ENCODE data around the gene EIF2B4. TPM values are rescaled to one million over a fixed set of nuclear protein-coding genes. Genes with fewer than 3 reads are reported as not detected.

The EIF2B4 gene
- total RNA-seq, 1 experiment from 2014 or later: 50.1 TPM

DNA sequence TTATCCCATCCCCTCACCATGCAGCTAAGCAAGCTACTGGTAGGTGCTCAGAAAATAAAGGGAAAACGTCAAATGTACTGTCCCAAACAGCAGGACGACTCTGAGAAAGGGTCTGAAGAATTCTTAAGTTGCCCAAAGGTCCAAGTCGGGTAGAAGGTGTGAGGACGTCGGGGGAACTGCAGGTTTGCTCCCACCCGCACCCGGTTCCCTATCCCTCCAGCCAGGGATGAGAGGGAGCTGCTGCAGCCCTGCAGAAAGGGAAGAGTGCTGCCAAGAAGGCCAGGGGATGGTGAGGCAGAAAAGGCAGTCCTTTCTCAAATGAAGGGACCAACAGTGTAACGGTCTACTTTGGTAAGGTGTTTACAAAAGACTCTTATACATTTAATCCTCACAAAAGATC is 55.0 kb downstream of the EIF2B4 start:
- H3K27me3 Mint-ChIP-seq (ENCODE audit: insufficient read depth, unreplicated experiment): no peaks in the 10 kb centered on the region
- intact Hi-C loops (cut with micrococcal nuclease): no loop called here
- DNase-seq (ENCODE audit: unreplicated experiment): no peak

DNA sequence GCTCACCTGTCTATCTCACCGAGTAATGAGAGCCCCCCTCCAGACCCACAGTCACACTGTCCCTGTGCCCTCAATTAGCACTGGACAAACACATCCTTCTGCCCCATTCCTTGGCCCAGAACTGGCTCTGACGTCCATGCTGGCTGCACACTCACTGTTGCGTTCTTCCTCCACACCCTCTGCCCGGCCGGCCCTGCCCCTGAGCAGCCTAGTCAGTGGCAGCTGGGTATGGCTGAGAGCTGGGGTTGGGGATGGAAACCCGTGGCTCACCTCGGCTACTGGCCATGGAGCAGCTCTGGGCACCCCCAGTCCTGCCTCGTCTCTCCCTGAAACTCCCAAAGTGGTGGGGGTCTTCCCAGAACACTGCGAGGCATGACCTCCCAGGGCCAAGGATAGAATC is 55.4 kb downstream of the EIF2B4 start:
- Mint-ChIP-seq H3K27ac (ENCODE audit: low read depth, unreplicated experiment) (no peak overlapping the region), H3K27me3 (ENCODE audit: insufficient read depth, unreplicated experiment) (no peaks in the 10 kb centered on the region), H3K4me3 (ENCODE audit: unreplicated experiment) (no peak overlapping the region), H3K9me3 (ENCODE audit: unreplicated experiment) (no peaks in the 10 kb centered on the region), H3K36me3 (ENCODE audit: insufficient read depth, unreplicated experiment) (peaks cover 31% of the 10 kb centered on the region), H3K4me1 (ENCODE audit: insufficient read depth, unreplicated experiment) (no peaks in the 10 kb centered on the region)
- intact Hi-C loops (cut with micrococcal nuclease): no loop called here
- BruUV-seq (replicated peaks): no TSS peak
- TF ChIP-seq, protein P1, sequence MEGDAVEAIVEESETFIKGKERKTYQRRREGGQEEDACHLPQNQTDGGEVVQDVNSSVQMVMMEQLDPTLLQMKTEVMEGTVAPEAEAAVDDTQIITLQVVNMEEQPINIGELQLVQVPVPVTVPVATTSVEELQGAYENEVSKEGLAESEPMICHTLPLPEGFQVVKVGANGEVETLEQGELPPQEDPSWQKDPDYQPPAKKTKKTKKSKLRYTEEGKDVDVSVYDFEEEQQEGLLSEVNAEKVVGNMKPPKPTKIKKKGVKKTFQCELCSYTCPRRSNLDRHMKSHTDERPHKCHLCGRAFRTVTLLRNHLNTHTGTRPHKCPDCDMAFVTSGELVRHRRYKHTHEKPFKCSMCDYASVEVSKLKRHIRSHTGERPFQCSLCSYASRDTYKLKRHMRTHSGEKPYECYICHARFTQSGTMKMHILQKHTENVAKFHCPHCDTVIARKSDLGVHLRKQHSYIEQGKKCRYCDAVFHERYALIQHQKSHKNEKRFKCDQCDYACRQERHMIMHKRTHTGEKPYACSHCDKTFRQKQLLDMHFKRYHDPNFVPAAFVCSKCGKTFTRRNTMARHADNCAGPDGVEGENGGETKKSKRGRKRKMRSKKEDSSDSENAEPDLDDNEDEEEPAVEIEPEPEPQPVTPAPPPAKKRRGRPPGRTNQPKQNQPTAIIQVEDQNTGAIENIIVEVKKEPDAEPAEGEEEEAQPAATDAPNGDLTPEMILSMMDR (IDR thresholded peaks at IDR 0.05; ENCODE audit: unreplicated experiment): no peak
- ChIA-PET CTCF (interaction anchor here (0.6 to 3.1 kb wide), 3 partner anchors 9 to 229 kb away, joined by 3 to 17 read pairs (median 3); no protein-coding TSS in a partner anchor), POLR2A (no interaction called here)
- no peak for DNase-seq (ENCODE audit: unreplicated experiment)

More for the DNA sequence above, 55.0 kb downstream of the EIF2B4 start:
- peaks cover 30% of the 10 kb centered on the region for H3K36me3 Mint-ChIP-seq (ENCODE audit: insufficient read depth, unreplicated experiment)
- H3K9me3 Mint-ChIP-seq (ENCODE audit: unreplicated experiment): no peaks in the 10 kb centered on the region
- TF ChIP-seq, protein P1 (IDR thresholded peaks at IDR 0.05; ENCODE audit: unreplicated experiment): no peak
- no peak overlapping the region for H3K4me3 Mint-ChIP-seq (ENCODE audit: unreplicated experiment)
- H3K4me1 Mint-ChIP-seq (ENCODE audit: insufficient read depth, unreplicated experiment): no peaks in the 10 kb centered on the region
- ChIA-PET POLR2A (no interaction called here), CTCF (interaction anchor here (1.2 to 3.1 kb wide), 2 partner anchors 9 to 12 kb away, joined by 3 to 17 read pairs; no protein-coding TSS in a partner anchor)
- H3K27ac Mint-ChIP-seq (ENCODE audit: low read depth, unreplicated experiment): no peak overlapping the region
- no TSS peak for BruUV-seq (replicated peaks)

Other genes starting within 250 kb of the EIF2B4 start
- not detected in 2 replicates for gene ABHD1, start 246.5 kb downstream of the EIF2B4 start, total RNA-seq (2022)
- gene PREB, start 235.7 kb downstream of the EIF2B4 start, total RNA-seq (2022): 55.1 and 68.5 TPM in 2 replicates
- gene PRR30, start 230.9 kb downstream of the EIF2B4 start, total RNA-seq (2022): not detected in 2 replicates
- gene TCF23, start 221.3 kb downstream of the EIF2B4 start, total RNA-seq (2022): not detected in 2 replicates
- gene ATRAID, start 158.3 kb downstream of the EIF2B4 start, total RNA-seq (2022): 115 and 122 TPM in 2 replicates
- 25.9 and 26.9 TPM in 2 replicates for gene SLC5A6, start 158.1 kb downstream of the EIF2B4 start, total RNA-seq (2022)
- gene CAD, start 153.0 kb downstream of the EIF2B4 start, total RNA-seq (2022): 59.5 and 66.5 TPM in 2 replicates
- not detected in 2 replicates for gene SLC30A3, start 107.3 kb downstream of the EIF2B4 start, total RNA-seq (2022)
- gene DNAJC5G, start 94.9 kb downstream of the EIF2B4 start, total RNA-seq (2022): not detected in 2 replicates
- not detected in 2 replicates for gene TRIM54, start 87.9 kb downstream of the EIF2B4 start, total RNA-seq (2022)
- 7.9 and 9.5 TPM in 2 replicates for gene UCN, start 61.9 kb downstream of the EIF2B4 start, total RNA-seq (2022)
- gene MPV17, start 47.2 kb downstream of the EIF2B4 start, total RNA-seq (2022): 104 and 114 TPM in 2 replicates
- 47.5 and 47.8 TPM in 2 replicates for gene GTF3C2, start 13.6 kb downstream of the EIF2B4 start, total RNA-seq (2022)
- gene SNX17, start 278 bp upstream of the EIF2B4 start, total RNA-seq (2022): 101 and 125 TPM in 2 replicates
- 14.8 and 16.2 TPM in 2 replicates for gene ZNF513, start 10.4 kb upstream of the EIF2B4 start, total RNA-seq (2022)
- 85.7 and 123 TPM in 2 replicates for gene PPM1G, start 39.3 kb upstream of the EIF2B4 start, total RNA-seq (2022)
- 79.5 and 97.3 TPM in 2 replicates for gene NRBP1, start 58.3 kb upstream of the EIF2B4 start, total RNA-seq (2022)
- 4.1 and 6.9 TPM in 2 replicates for gene KRTCAP3, start 72.0 kb upstream of the EIF2B4 start, total RNA-seq (2022)
- 20.6 and 22.3 TPM in 2 replicates for gene IFT172, start 119.4 kb upstream of the EIF2B4 start, total RNA-seq (2022)
- gene FNDC4, start 124.9 kb upstream of the EIF2B4 start, total RNA-seq (2022): 0.79 and 1.1 TPM in 2 replicates
- gene GCKR, start 126.5 kb upstream of the EIF2B4 start, total RNA-seq (2022): not detected in 2 replicates
- 19.9 and 25.5 TPM in 2 replicates for gene ZNF512, start 212.7 kb upstream of the EIF2B4 start, total RNA-seq (2022)

All from MCF 10A (cell line).